Keratinocyte (primary cell): Measurements from ENCODE around the gene SCFD2. TPM values are rescaled to one million over a fixed set of nuclear protein-coding genes. Genes with fewer than 3 reads are reported as not detected.

Source experiments
- DNase-seq: peaks from one replicate; pipeline ENCODE4 v3.0.0-alpha.2; 2011; ENCODE audit warnings: low read depth, missing footprints, low spot score
- FAIRE-seq: peaks from 2 replicates; lab custom pipeline; 2011; peaks lifted over from hg19 to GRCh38; lab: Jason Lieb, UNC
- H2AFZ ChIP-seq: 2 replicates; pipeline ENCODE4 v1.6.0; 2012; ENCODE audit warnings: low read length, control low read depth, inconsistent platforms; ENCODE audit not compliant: control insufficient read depth
- H3K27ac ChIP-seq: 2 replicates; pipeline ENCODE4 v1.5.1; 2011; ENCODE audit warnings: low read length; ENCODE audit not compliant: control insufficient read depth, insufficient read depth
- H3K27me3 ChIP-seq: 3 replicates; pipeline ENCODE4 v1.6.0; 2011; ENCODE audit warnings: low read length; ENCODE audit not compliant: control insufficient read depth, insufficient read depth; ENCODE audit errors: extremely low read depth
- H3K36me3 ChIP-seq, 2 experiments: 2 replicates in 1 of 2; 3 replicates in 1 of 2; pipeline ENCODE4 v1.5.1; 2011; ENCODE audit warnings: low read length in 2 of 2, mild to moderate bottlenecking in 1 of 2; ENCODE audit not compliant: control insufficient read depth in 2 of 2, insufficient read depth in 2 of 2; ENCODE audit errors: extremely low read depth in 1 of 2
- H3K4me1 ChIP-seq: 3 replicates; pipeline ENCODE4 v1.5.1; 2011; ENCODE audit warnings: low read length; ENCODE audit not compliant: control insufficient read depth, insufficient read depth; ENCODE audit errors: extremely low read depth
- H3K4me2 ChIP-seq: 3 replicates; pipeline ENCODE4 v1.6.0; 2011; ENCODE audit warnings: low read depth, low read length; ENCODE audit not compliant: control insufficient read depth, insufficient read depth; ENCODE audit errors: extremely low read depth
- H3K4me3 ChIP-seq, 3 experiments: fragments of 200-600 bp in 1 of 3; sonication (generic) in 1 of 3; 2 replicates in 2 of 3; 3 replicates in 1 of 3; pipeline ENCODE4 v1.5.1; 2011 to 2016; ENCODE audit warnings: low read length in 3 of 3, mild to moderate bottlenecking in 3 of 3, control low read depth in 2 of 3, inconsistent platforms in 1 of 3, low read depth in 1 of 3, mixed read lengths in 1 of 3, mixed run types in 1 of 3, moderate library complexity in 1 of 3; ENCODE audit not compliant: control insufficient read depth in 2 of 3, insufficient read depth in 2 of 3; ENCODE audit errors: extremely low read depth in 1 of 3
- H3K79me2 ChIP-seq: 2 replicates; pipeline ENCODE4 v1.6.0; 2012; ENCODE audit warnings: low read length; ENCODE audit not compliant: control insufficient read depth, insufficient read depth
- H3K9ac ChIP-seq: 3 replicates; pipeline ENCODE4 v1.6.0; 2011; ENCODE audit warnings: low read length; ENCODE audit not compliant: control insufficient read depth, insufficient read depth; ENCODE audit errors: extremely low read depth
- H3K9me1 ChIP-seq: 3 replicates; pipeline ENCODE4 v1.6.0; 2011; ENCODE audit warnings: low read length; ENCODE audit not compliant: control insufficient read depth, insufficient read depth; ENCODE audit errors: extremely low read depth
- H3K9me3 ChIP-seq: 2 replicates; pipeline ENCODE4 v1.5.1; 2012; ENCODE audit warnings: low read depth, low read length; ENCODE audit not compliant: control insufficient read depth
- H4K20me1 ChIP-seq: 3 replicates; pipeline ENCODE4 v1.6.0; 2011; ENCODE audit warnings: low read length; ENCODE audit not compliant: control insufficient read depth, insufficient read depth; ENCODE audit errors: extremely low read depth
- CTCF ChIP-seq, 3 experiments: IDR thresholded peaks in 1 of 3; conservative IDR thresholded peaks in 1 of 3; optimal IDR thresholded peaks in 1 of 3; 2 replicates in 2 of 3; 3 replicates in 1 of 3; pipeline versions ENCODE3 to v1.5.1; 2011; ENCODE audit warnings: low read length in 3 of 3, mild to moderate bottlenecking in 3 of 3, moderate library complexity in 2 of 3, control low read depth in 1 of 3, inconsistent platforms in 1 of 3; ENCODE audit not compliant: insufficient read depth in 2 of 3; ENCODE audit errors: extremely low read depth in 1 of 3
- EZH2 ChIP-seq: IDR thresholded peaks from one replicate; pipeline ENCODE4 v1.6.1; 2012; ENCODE audit warnings: inconsistent platforms, mild to moderate bottlenecking, low read length, moderate library complexity
- dilution Hi-C: fragments of 300-500 bp; cut with MboI; formaldehyde crosslinking; loops from one replicate; pipeline ENCODE4 v1.7.0; 2020; ENCODE audit warnings: low sequenced_read_pairs; ENCODE audit not compliant: extremely low pct_ligation_motif_present
- polyA plus RNA-seq, 5 experiments: library from polyadenylated mRNA; depleted of rRNA in 3 of 5; stranded (reverse) in 3 of 5; stranded (forward) in 1 of 5; unstranded in 1 of 5; fragments of >200 nt; gene quantifications; 1 replicate in 1 of 5; 2 replicates in 3 of 5; 3 replicates in 1 of 5; pipeline versions ENCODE4 v1.2.1 to v1.2.3, GENCODE V29; 2011 to 2012; ENCODE audit warnings: missing spikeins in 2 of 5, low read depth in 1 of 5, low replicate concordance in 1 of 5

The SCFD2 gene
- polyA plus RNA-seq, 1 donor (not counting 4 experiments of a cell fraction or from before 2014, with no cell fraction given): 13.9 TPM

GRCh38 chr4:53049528-53049927 lies 316.3 kb downstream of the SCFD2 start:
- Histone ChIP-seq H3K4me1 (no peaks in the 10 kb centered on the region), H3K9me1 (no peaks in the 10 kb centered on the region), H3K9ac (no peak overlapping the region), H3K4me2 (no peak overlapping the region), H3K9me3 (no peaks in the 10 kb centered on the region), H3K27me3 (no peaks in the 10 kb centered on the region), H4K20me1 (no peaks in the 10 kb centered on the region), H3K4me3 (no peak overlapping the region), H2AFZ (no peak overlapping the region), H3K27ac (no peak overlapping the region), H3K79me2 (no peaks in the 10 kb centered on the region), H3K36me3 (no peaks in the 10 kb centered on the region)
- FAIRE-seq (no peak), DNase-seq (no peak)
- TF ChIP-seq EZH2 (no peak), CTCF (optimal IDR thresholded peaks at IDR 0.05 in 1 of 3, IDR thresholded peaks at IDR 0.05 in 1 of 3, conservative IDR thresholded peaks at IDR 0.05 in 1 of 3; ENCODE audit: extremely low read depth in 1 of 3, insufficient read depth in 2 of 3, low read length in 3 of 3) (no peak)
- dilution Hi-C loops: no loop called here

DNA sequence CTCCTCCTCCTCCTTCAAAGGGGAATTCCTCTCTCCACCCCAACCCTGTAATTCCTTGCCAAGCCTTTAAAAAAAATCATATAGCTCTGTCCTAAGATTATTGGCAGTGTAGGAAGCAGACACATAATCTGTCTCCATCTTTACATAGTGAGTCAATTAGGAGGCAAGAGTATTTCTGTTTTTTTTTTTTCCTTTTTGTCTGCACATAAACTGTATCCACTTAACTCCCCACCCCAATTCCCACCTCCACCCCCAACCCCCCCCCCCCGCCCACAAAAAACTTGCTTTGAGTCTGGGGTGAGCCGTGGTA lies 321.3 kb downstream of the SCFD2 start:
- H2AFZ ChIP-seq: no peak overlapping the region
- H3K9ac ChIP-seq: no peak overlapping the region
- H3K27me3 ChIP-seq: no peaks in the 10 kb centered on the region
- TF ChIP-seq CTCF (optimal IDR thresholded peaks at IDR 0.05 in 1 of 3, IDR thresholded peaks at IDR 0.05 in 1 of 3, conservative IDR thresholded peaks at IDR 0.05 in 1 of 3; ENCODE audit: extremely low read depth in 1 of 3, insufficient read depth in 2 of 3, low read length in 3 of 3) (no peak), EZH2 (no peak)
- no peaks in the 10 kb centered on the region for H3K9me1 ChIP-seq
- DNase-seq: no peak
- H3K4me2 ChIP-seq: no peak overlapping the region
- H4K20me1 ChIP-seq: no peaks in the 10 kb centered on the region
- dilution Hi-C loops: no loop called here
- no peaks in the 10 kb centered on the region for H3K4me1 ChIP-seq
- H3K27ac ChIP-seq: no peak overlapping the region
- H3K36me3 ChIP-seq: no peaks in the 10 kb centered on the region
- FAIRE-seq: no peak
- no peaks in the 10 kb centered on the region for H3K9me3 ChIP-seq
- no peaks in the 10 kb centered on the region for H3K79me2 ChIP-seq
- no peak overlapping the region for H3K4me3 ChIP-seq
